ENCODE results near the gene ZNF66.
"Not testable (repeated sequence)": the region's sequence is repeated elsewhere in the genome, so short reads cannot be mapped to it uniquely, and the experiment has no call there.

The ZNF66 gene

DNA sequence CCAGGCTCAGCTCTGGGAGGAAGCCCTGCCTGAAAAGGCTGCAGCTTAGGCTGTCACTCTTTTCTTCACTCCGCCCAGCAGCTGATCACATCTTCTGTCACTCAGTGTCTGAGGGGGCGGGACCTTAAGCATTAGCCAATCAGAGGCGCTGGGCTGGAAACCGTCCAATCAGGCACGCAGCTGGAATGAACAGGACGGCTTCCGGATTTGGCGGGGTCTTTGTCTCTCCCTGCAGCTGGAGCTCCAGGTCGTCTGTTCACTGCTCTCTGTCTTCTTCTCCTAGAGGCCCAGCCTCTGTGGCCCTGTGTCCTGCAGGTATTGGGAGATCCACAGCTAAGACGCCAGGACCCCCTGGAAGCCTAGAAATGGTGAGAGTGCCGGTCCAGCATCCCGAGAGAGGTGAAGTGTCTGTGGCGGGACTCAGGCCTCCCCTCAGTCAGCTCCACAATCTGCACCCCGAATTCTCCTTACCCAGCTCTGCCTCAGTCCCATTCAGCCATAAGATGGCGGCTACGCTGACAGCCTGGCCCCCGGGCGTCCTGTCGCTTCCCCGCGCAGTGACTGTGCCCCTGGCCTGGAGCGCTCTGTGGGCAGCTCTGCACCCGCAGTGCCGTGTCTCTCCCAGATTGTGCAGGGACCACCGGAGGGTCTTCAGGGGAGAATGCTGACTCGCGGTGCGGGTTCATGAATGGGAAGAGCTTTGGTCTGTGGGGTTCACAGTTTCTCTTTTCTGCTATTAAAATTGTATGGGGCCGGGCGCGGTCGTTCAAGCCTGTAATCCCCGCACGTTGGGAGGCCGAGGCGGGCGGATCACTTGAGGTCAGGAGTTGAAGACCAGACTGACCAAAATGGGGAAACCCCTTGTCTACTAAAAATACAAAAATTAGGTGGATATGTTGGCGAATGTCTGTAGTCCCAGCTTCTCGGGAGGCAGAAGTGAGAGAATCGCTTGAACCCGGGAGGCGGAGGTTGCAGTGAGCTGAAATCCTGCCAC lies at the start of gene ZNF66:
TSS of gene ZNF66 (plus strand) at position 222 of the 994 bp plus-strand sequence. CDS start at position 366, 144 bp downstream.
- peak within 1 kb of the TSS; percentile 74 for H3K4me3 ChIP-seq (ENCODE audit: low read depth, low read length)
- DNase-seq (ENCODE audit: low read depth): peak; percentile 86

DNA sequence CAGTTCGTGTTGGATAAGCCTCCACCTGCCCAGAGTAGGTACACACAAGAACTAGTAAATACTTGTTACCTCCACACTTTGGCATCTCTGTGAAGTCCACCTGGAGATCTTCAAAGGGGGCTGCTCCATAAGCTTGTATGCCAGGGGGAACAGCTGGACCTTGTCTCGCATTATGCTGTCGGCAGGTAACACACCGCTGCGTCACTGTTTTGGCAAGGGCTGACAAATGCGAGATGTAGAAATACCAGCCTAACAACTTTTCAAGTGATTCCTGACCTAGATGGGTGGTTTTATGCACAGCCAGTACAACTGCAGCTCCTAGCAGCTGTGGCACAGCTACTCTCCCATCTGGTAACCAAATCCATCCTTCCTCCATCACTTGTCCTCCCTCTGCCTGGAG lies 25.9 kb upstream of the ZNF66 start:
- H3K4me3 ChIP-seq (ENCODE audit: low read depth, low read length); DNase-seq (ENCODE audit: low read depth): not testable (repeated sequence)

DNA sequence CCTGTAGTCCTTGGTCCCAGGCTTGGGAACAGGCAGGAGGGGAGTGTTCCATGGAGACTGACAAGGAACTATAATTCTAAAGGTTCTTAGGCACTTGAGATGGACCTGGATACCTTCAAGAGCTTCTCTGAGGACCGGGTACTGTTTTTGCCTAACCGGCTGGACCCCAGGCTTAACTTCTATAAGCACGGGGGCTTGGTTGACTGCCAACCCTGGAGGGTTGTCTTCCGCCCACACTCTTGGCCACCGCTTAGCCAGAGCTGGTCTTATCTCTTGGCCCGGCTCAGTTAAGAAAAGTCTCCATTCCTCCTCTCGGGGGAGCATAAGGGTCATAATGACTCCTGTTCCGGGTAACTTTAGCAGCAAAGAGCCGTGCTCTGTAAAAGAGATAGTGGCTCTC lies 23.8 kb upstream of the ZNF66 start:
- not testable (repeated sequence) for DNase-seq (ENCODE audit: low read depth); H3K4me3 ChIP-seq (ENCODE audit: low read depth, low read length)

DNA sequence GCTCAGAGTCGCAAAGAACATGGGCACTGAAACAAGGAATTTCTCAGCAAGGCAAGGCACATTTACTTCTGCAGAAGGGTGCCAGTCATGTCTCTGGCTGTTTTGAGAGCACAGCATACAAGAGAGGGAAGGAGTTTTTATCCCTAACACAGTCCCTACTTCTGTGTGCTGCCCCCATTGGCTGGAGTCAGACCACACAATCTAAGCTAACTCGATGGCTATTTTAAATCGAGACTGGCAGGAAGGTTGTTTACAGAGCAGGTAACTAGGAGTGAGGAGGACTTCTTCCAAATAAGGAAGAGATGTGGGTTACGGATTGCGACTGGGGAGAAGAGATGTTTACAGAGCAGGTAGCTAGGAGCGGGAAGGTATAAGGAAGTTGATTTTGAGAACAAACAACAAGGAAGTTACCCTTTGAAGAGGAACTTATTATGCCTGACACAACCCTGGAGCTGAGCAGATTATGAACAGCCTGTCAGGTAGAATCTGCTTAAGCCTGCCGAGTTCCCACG lies 6.8 kb upstream of the ZNF66 start:
- not testable (repeated sequence) for DNase-seq (ENCODE audit: low read depth); H3K4me3 ChIP-seq (ENCODE audit: low read depth, low read length)

DNA sequence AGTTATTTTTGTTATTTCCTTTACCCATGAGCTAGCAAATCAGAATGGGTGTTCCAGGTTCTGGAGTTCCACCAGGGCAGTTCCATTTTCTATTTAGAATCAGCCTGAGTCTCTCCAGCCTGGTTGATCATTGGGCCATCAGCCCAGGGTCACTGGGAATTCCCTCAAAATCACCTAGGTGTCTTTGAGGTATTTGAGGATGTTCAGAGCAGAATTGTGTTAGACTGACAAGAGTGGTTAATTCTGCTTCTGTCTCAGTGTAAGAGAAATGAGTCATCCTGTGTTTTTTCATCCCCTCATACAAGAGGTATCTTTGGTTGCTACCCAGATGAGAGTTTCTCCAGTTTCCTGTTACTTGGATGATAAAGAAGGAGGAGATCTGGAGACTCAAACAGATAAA lies 11.7 kb downstream of the ZNF66 start:
- H3K4me3 ChIP-seq (ENCODE audit: low read depth, low read length): no peak overlapping the region
- DNase-seq (ENCODE audit: low read depth): no peak

DNA sequence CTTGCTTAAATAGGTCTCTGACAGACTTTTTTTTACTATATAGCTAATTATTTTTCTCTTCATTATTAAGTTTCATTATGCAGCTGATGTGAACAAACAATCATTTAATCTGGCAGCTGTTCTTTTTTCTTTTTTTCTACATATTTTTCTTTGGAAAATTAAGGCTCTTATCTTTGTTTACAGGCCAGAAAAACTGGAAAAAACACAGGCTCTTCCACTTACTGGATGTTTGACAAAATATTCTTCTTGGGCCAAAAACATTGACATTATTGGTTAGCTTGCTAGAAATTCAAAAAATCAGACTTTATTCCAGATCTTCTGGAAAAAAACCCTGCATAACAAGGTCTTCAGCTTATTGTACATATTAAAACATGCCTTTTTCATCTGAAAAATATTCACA lies 15.7 kb downstream of the ZNF66 start:
- DNase-seq (ENCODE audit: low read depth): no peak
- no peak overlapping the region for H3K4me3 ChIP-seq (ENCODE audit: low read depth, low read length)

DNA sequence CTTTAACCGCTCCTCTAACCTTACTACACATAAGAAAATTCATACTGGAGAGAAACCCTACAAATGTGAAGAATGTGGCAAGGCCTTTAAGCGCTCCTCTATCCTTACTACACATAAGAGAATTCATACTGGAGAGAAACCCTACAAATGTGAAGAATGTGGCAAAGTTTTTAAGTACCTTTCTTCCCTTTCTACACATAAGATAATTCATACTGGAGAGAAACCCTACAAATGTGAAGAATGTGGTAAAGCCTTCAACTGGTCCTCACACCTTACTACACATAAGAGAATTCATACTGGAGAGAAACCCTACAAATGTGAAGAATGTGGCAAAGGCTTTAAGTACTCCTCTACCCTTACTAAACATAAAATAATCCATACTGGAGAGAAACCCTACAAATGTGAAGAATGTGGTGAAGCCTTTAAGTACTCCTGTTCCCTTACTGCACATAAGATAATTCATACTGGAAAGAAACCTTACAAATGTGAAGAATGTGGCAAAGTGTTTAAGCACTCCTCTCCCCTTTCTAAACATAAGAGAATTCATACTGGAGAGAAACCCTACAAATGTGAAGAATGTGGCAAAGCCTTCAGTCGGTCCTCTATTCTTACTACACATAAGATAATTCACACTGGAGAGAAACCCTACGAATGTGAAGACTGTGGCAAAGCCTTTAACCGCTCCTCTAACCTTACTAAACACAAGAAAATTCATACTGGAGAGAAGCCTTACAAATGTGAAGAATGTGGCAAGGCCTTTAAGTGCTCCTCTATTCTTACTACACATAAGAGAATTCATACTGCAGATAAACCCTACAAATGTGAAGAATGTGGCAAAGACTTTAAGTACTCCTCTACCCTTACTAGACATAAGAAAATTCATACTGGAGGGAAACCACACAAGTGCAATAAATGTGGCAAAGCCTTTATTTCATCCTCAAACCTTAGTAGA lies 30.5 kb downstream of the ZNF66 start:
- DNase-seq (ENCODE audit: low read depth); H3K4me3 ChIP-seq (ENCODE audit: low read depth, low read length): not testable (repeated sequence)

DNA sequence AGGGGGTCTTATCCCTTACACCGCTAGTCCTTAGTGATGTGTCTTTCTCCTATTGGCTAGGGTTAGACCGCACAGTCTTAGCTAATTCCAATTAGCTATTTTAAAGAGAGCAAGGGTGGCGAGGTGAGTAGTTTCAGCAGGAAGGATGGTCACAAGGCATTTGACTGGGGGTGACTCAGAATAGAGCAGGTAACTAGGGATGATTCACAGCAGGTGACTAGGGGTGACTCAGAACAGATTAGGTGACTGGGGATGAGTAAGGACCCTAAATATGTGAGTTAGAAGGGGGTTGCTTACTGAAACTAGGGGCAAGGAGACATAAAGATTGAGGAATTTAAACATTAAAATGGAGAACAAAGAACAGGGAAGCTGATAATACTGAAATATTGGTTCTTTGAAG lies 64.3 kb downstream of the ZNF66 start:
- DNase-seq (ENCODE audit: low read depth): no peak
- no peak overlapping the region for H3K4me3 ChIP-seq (ENCODE audit: low read depth, low read length)

Data from skeletal muscle cell (primary cell).